ENCODE results near the gene KAT6B.

DNA sequence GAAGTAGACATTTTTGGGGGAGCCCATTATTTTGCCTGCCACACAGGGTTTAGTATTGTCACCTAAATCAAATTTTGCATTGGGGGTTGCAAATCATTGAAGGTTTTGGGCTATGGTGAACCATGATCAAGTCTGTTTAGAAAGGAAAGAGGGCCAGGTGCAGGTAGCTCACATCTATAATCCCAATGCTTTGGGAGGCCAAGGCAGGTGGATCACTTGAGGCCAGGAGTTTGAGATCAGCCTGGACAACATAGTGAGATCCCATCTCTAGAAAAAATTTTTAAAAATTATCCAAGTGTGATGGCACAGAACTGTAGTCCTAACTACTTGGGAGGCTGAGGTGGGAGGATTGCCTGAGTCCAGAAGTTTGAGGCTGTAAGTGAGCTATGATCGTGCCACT lies 31.2 kb downstream of the KAT6B start:
- no peak for TF ChIP-seq EZH2 (IDR thresholded peaks at IDR 0.05; ENCODE audit: insufficient read depth, low read length)
- TF ChIP-seq, protein P1, sequence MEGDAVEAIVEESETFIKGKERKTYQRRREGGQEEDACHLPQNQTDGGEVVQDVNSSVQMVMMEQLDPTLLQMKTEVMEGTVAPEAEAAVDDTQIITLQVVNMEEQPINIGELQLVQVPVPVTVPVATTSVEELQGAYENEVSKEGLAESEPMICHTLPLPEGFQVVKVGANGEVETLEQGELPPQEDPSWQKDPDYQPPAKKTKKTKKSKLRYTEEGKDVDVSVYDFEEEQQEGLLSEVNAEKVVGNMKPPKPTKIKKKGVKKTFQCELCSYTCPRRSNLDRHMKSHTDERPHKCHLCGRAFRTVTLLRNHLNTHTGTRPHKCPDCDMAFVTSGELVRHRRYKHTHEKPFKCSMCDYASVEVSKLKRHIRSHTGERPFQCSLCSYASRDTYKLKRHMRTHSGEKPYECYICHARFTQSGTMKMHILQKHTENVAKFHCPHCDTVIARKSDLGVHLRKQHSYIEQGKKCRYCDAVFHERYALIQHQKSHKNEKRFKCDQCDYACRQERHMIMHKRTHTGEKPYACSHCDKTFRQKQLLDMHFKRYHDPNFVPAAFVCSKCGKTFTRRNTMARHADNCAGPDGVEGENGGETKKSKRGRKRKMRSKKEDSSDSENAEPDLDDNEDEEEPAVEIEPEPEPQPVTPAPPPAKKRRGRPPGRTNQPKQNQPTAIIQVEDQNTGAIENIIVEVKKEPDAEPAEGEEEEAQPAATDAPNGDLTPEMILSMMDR (IDR thresholded peaks at IDR 0.05; ENCODE audit: insufficient read depth, low read depth, low read length), result no peak

Data from astrocyte (in vitro differentiated cells and primary cell).